K562 (cell line): ENCODE data around the gene PAX8. TPM values are rescaled to one million over a fixed set of nuclear protein-coding genes. Genes with fewer than 3 reads are reported as not detected.

ENCODE experiments used
- BRF1 ChIP-seq: IDR thresholded peaks from 3 replicates; pipeline ENCODE4 v1.6.1; 2011; ENCODE audit warnings: borderline replicate concordance, mild to moderate bottlenecking; ENCODE audit not compliant: insufficient read length; ENCODE audit errors: extremely low read depth
- CUX1 ChIP-seq: fragments of 200-800 bp; sonication (Bioruptor generic); IDR thresholded peaks from 2 replicates; pipeline ENCODE4 v1.6.1; 2016; ENCODE audit warnings: missing genetic modification characterization, missing compliant biosample characterization
- GTF2A2 ChIP-seq: IDR thresholded peaks from 2 replicates; pipeline ENCODE4 v1.6.1; 2016; ENCODE audit warnings: mild to moderate bottlenecking, missing genetic modification characterization, missing compliant biosample characterization
- MECOM ChIP-seq: fragments of 250-450 bp; sonication (Bioruptor Pico); IDR thresholded peaks from 2 replicates; pipeline ENCODE4 v1.8.0; 2022; ENCODE audit warnings: inconsistent platforms
- UBTF ChIP-seq, 2 experiments: IDR thresholded peaks; 2 replicates each; pipeline ENCODE4 v1.6.1; 2012; ENCODE audit warnings: improper control_type of control experiment in 2 of 2, low read depth in 2 of 2, low read length in 2 of 2, borderline replicate concordance in 1 of 2
- ZBTB33 ChIP-seq: sonication (generic); formaldehyde crosslinking; IDR thresholded peaks from 2 replicates; pipeline ENCODE4 v1.8.1; 2023; ENCODE audit warnings: mild to moderate bottlenecking, missing genetic modification reagents
- ZEB2 ChIP-seq: fragments of 450-650 bp; IDR thresholded peaks from 2 replicates; pipeline ENCODE4 v1.6.1; 2016
- ZNF175 ChIP-seq: fragments of 200-800 bp; sonication (Bioruptor generic); IDR thresholded peaks from 2 replicates; pipeline ENCODE4 v1.6.1; 2016; ENCODE audit warnings: low read depth, mild to moderate bottlenecking, missing genetic modification characterization, missing compliant biosample characterization
- ZNF592 ChIP-seq: fragments of 450-650 bp; IDR thresholded peaks from 2 replicates; pipeline ENCODE4 v1.6.1; 2017; ENCODE audit warnings: antibody characterized with exemption, mild to moderate bottlenecking
- polyA plus RNA-seq, 8 experiments: library from polyadenylated mRNA; depleted of rRNA in 4 of 8; stranded (reverse) in 5 of 8; unstranded in 3 of 8; fragments of >200 nt; fragmentation: Nextera tagmentation in 2 of 8; fragmentation: Illumina TruSeq in 1 of 8; extraction: Ambion mirVana in 2 of 8; extraction: Trizol in 1 of 8; gene quantifications; 2 replicates each; pipeline versions ENCODE4 v1.2.1 to v1.2.3, GENCODE V29; 2011 to 2014; ENCODE audit warnings: inconsistent platforms in 1 of 8, missing spikeins in 1 of 8
- total RNA-seq, 7 experiments: library from RNA; depleted of rRNA in 6 of 7; stranded (reverse); fragments of >200 nt in 6 of 7; fragmentation: Illumina TruSeq in 2 of 7; extraction: Trizol in 2 of 7; gene quantifications; 2 replicates each; pipeline versions ENCODE4 v1.2.1 to v1.2.3, GENCODE V29; 2011 to 2021; ENCODE audit warnings: low replicate concordance in 1 of 7

Gene PAX8
- total and polyA plus RNA-seq, 9 of the 15 experiments (the other 6 are each of a cell fraction or from before 2014, with no cell fraction given), result 0.13 to 2.1 (median 0.51) TPM

- TF ChIP-seq ZBTB33 (CRISPR knock-in tag) (no peak), CUX1 (CRISPR knock-in tag) (no peak), ZNF175 (CRISPR knock-in tag) (no peak), ZEB2 (no peak), MECOM (CRISPR knock-in tag) (no peak), BRF1 (no peak), UBTF (IDR thresholded peaks at IDR 0.05; ENCODE audit: borderline replicate concordance in 1 of 2, low read depth in 2 of 2, low read length in 2 of 2) (no peak), GTF2A2 (tag) (no peak), ZNF592 (0 out of 2 replicates have a peak, but pooled peaks have one; percentile 27)
Measured at GRCh38 chr2:113233593-113234550, 44.8 kb downstream of the PAX8 start (continued).
